MM.1S (cell line): ENCODE results near the gene ANKMY1.

ENCODE experiments used
- EZH2 ChIP-seq: fragments of 300-600 bp; sonication (generic); optimal IDR thresholded peaks from 2 replicates; pipeline ENCODE3; 2017; ENCODE audit warnings: low read depth, mild to moderate bottlenecking, antibody characterized with exemption, low read length, mixed read lengths
- TF ChIP-seq, protein P1 (sequence below): fragments of 300-600 bp; sonication (generic); IDR thresholded peaks from 2 replicates; pipeline ENCODE4 v1.5.1; 2016; ENCODE audit warnings: antibody characterized with exemption, low read length, mixed read lengths

DNA sequence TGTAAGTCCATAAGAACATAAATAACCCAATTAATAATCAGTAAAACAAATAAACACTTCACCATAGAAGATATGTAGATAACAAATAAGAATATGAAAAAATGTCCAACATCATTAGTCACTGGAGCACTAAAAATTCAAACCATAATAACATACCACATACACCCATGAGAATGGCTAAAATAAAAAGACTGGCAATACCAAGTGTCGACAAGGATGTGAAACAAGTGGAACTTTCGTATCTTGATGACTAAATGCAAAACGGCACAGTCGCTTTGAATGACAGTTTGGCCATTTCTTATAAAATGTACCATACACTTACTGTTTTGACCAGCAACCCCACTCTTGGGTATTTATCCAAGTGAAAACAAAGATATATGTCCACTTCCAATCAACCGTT lies 26.8 kb downstream of the ANKMY1 start:
- TF ChIP-seq, protein P1, sequence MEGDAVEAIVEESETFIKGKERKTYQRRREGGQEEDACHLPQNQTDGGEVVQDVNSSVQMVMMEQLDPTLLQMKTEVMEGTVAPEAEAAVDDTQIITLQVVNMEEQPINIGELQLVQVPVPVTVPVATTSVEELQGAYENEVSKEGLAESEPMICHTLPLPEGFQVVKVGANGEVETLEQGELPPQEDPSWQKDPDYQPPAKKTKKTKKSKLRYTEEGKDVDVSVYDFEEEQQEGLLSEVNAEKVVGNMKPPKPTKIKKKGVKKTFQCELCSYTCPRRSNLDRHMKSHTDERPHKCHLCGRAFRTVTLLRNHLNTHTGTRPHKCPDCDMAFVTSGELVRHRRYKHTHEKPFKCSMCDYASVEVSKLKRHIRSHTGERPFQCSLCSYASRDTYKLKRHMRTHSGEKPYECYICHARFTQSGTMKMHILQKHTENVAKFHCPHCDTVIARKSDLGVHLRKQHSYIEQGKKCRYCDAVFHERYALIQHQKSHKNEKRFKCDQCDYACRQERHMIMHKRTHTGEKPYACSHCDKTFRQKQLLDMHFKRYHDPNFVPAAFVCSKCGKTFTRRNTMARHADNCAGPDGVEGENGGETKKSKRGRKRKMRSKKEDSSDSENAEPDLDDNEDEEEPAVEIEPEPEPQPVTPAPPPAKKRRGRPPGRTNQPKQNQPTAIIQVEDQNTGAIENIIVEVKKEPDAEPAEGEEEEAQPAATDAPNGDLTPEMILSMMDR = no peak
- no peak for TF ChIP-seq EZH2
